MV-4-11 (cell line): Measurements from ENCODE around the gene BMPER.

Experiments
- DNase-seq: peaks from one replicate; lab custom pipeline; 2025; lab: John Stamatoyannopoulos, UW

BMPER gene

GRCh38 chr7:33970536-33970935 lies 65.2 kb downstream of the BMPER start:
- no peak for DNase-seq

- no peak for DNase-seq
Observed at GRCh38 chr7:33971106-33971505, 65.8 kb downstream of the BMPER start.

GRCh38 chr7:33973231-33974015 lies 68.1 kb downstream of the BMPER start:
- DNase-seq: no peak

GRCh38 chr7:33979300-33979806 lies 74.0 kb downstream of the BMPER start:
- DNase-seq: no peak

GRCh38 chr7:33979807-33980355 lies 74.5 kb downstream of the BMPER start:
- DNase-seq: no peak

- no peak for DNase-seq
Observed at GRCh38 chr7:33981226-33981625, 75.9 kb downstream of the BMPER start.

GRCh38 chr7:33981671-33982424 lies 76.5 kb downstream of the BMPER start:
- DNase-seq: no peak

- DNase-seq: no peak
Observed at GRCh38 chr7:33982425-33982786, 77.1 kb downstream of the BMPER start.

- no peak for DNase-seq
Observed at GRCh38 chr7:33986451-33986850, 81.1 kb downstream of the BMPER start.

GRCh38 chr7:33986951-33987947 lies 81.9 kb downstream of the BMPER start:
- peak; percentile 64 for DNase-seq

- DNase-seq: no peak
Observed at GRCh38 chr7:33996899-33997298, 91.6 kb downstream of the BMPER start.

GRCh38 chr7:33998476-33998875 lies 93.1 kb downstream of the BMPER start:
- no peak for DNase-seq

- DNase-seq: no peak
Observed at GRCh38 chr7:34011017-34011695, 105.8 kb downstream of the BMPER start.

GRCh38 chr7:34011696-34012095 lies 106.4 kb downstream of the BMPER start:
- no peak for DNase-seq

- no peak for DNase-seq
Observed at GRCh38 chr7:34013421-34013820, 108.1 kb downstream of the BMPER start.

GRCh38 chr7:34015651-34016050 lies 110.3 kb downstream of the BMPER start:
- DNase-seq: no peak

- no peak for DNase-seq
Observed at GRCh38 chr7:34016876-34017275, 111.5 kb downstream of the BMPER start.

GRCh38 chr7:34019301-34019790 lies 114.0 kb downstream of the BMPER start:
- DNase-seq: no peak

- DNase-seq: no peak
Observed at GRCh38 chr7:34022626-34023025, 117.3 kb downstream of the BMPER start.

GRCh38 chr7:34025600-34025999 lies 120.3 kb downstream of the BMPER start:
- no peak for DNase-seq
